HepG2 (cell line): Measurements from ENCODE around the gene PODN. TPM values are rescaled to one million over a fixed set of nuclear protein-coding genes. Genes with fewer than 3 reads are reported as not detected.

Source experiments
- DNMT1 ChIP-seq: sonication (generic); formaldehyde crosslinking; IDR thresholded peaks from 2 replicates; pipeline ENCODE4 v1.5.1; 2020; ENCODE audit warnings: mild to moderate bottlenecking, missing genetic modification reagents
- FOSL2 ChIP-seq: sonication (generic); formaldehyde crosslinking; IDR thresholded peaks from 2 replicates; pipeline ENCODE4 v1.4.0; 2020; ENCODE audit warnings: missing genetic modification reagents
- GTF3A ChIP-seq: sonication (generic); formaldehyde crosslinking; conservative IDR thresholded peaks from 2 replicates; pipeline ENCODE4 v1.4.0; 2020; ENCODE audit warnings: mild to moderate bottlenecking, missing genetic modification reagents
- KLF9 ChIP-seq: IDR thresholded peaks from 2 replicates; pipeline ENCODE4 v1.6.1; 2016; ENCODE audit warnings: low read depth
- MAFG ChIP-seq: sonication (generic); formaldehyde crosslinking; IDR thresholded peaks from 2 replicates; pipeline ENCODE4 v1.5.1; 2020; ENCODE audit warnings: mild to moderate bottlenecking, missing genetic modification reagents
- NFIB ChIP-seq: sonication (generic); formaldehyde crosslinking; IDR thresholded peaks from 2 replicates; pipeline ENCODE4 v1.9.0; 2021; ENCODE audit warnings: missing genetic modification reagents, mild to moderate bottlenecking, borderline replicate concordance
- NPAS2 ChIP-seq: sonication (generic); formaldehyde crosslinking; IDR thresholded peaks from 2 replicates; pipeline ENCODE4 v1.8.0; 2022; ENCODE audit warnings: mild to moderate bottlenecking, missing genetic modification reagents, borderline replicate concordance
- NR2F1 ChIP-seq, 2 experiments: fragments of 450-650 bp in 1 of 2; formaldehyde crosslinking in 1 of 2; IDR thresholded peaks; 2 replicates each; pipeline versions ENCODE4 v1.5.0 to v1.6.1; 2016 to 2020; ENCODE audit warnings: mild to moderate bottlenecking in 1 of 2, missing compliant biosample characterization in 1 of 2, missing genetic modification reagents in 1 of 2, moderate library complexity in 1 of 2
- NR2F6 ChIP-seq, 2 experiments: IDR thresholded peaks; 2 replicates each; pipeline ENCODE4 v1.6.1; 2016; ENCODE audit warnings: antibody characterized with exemption in 1 of 2, mild to moderate bottlenecking in 1 of 2
- PHF5A ChIP-seq: IDR thresholded peaks from one replicate; pipeline ENCODE4 v1.6.1; 2018; ENCODE audit warnings: low read depth, missing genetic modification reagents; ENCODE audit not compliant: unreplicated experiment
- PPARG ChIP-seq: conservative IDR thresholded peaks from 2 replicates; pipeline ENCODE4 v1.6.1; 2016; ENCODE audit warnings: missing biosample characterization, missing genetic modification reagents
- RBAK ChIP-seq: sonication (generic); formaldehyde crosslinking; IDR thresholded peaks from 2 replicates; pipeline ENCODE4 v1.5.1; 2020; ENCODE audit warnings: mild to moderate bottlenecking, missing genetic modification reagents
- ZNF292 ChIP-seq: sonication (generic); formaldehyde crosslinking; IDR thresholded peaks from 2 replicates; pipeline ENCODE4 v1.8.1; 2022; ENCODE audit warnings: mild to moderate bottlenecking, low read depth, missing genetic modification reagents, borderline replicate concordance
- ZNF549 ChIP-seq: sonication (generic); formaldehyde crosslinking; IDR thresholded peaks from 2 replicates; pipeline ENCODE4 v1.5.0; 2020; ENCODE audit warnings: missing genetic modification reagents
- ZNF557 ChIP-seq: sonication (generic); formaldehyde crosslinking; IDR thresholded peaks from 2 replicates; pipeline ENCODE4 v1.4.0; 2020; ENCODE audit warnings: missing genetic modification reagents
- ZNF564 ChIP-seq: sonication (generic); formaldehyde crosslinking; IDR thresholded peaks from 2 replicates; pipeline ENCODE4 v1.8.1; 2023; ENCODE audit warnings: mild to moderate bottlenecking, missing genetic modification reagents
- ZNF782 ChIP-seq: sonication (generic); formaldehyde crosslinking; IDR thresholded peaks from 2 replicates; pipeline ENCODE4 v1.4.0; 2020; ENCODE audit warnings: missing genetic modification reagents, mild to moderate bottlenecking, borderline replicate concordance
- ZSCAN30 ChIP-seq: sonication (generic); formaldehyde crosslinking; IDR thresholded peaks from 2 replicates; pipeline ENCODE4 v1.5.0; 2020; ENCODE audit warnings: mild to moderate bottlenecking, missing genetic modification reagents
- polyA plus RNA-seq, 8 experiments: library from polyadenylated mRNA; depleted of rRNA in 3 of 8; stranded (reverse) in 7 of 8; unstranded in 1 of 8; fragments of >200 nt; fragmentation: Illumina TruSeq in 4 of 8; extraction: Trizol in 4 of 8; gene quantifications; 2 replicates each; pipeline versions ENCODE4 v1.2.1 to v1.2.3, GENCODE V29; 2011 to 2016; ENCODE audit warnings: low read depth in 4 of 8, missing spikeins in 1 of 8, mixed read lengths in 1 of 8; ENCODE audit not compliant: insufficient read depth in 1 of 8
- total RNA-seq, 5 experiments: library from RNA; depleted of rRNA; stranded (reverse); fragments of >200 nt; fragmentation: Illumina TruSeq; extraction: Trizol; gene quantifications; 2 replicates each; pipeline ENCODE4 v1.2.3, GENCODE V29; 2016; ENCODE audit warnings: low read depth in 1 of 5
- TF ChIP-seq, protein P1 (sequence below): sonication (generic); formaldehyde crosslinking; IDR thresholded peaks from 2 replicates; pipeline ENCODE4 v1.5.1; 2020; ENCODE audit warnings: missing genetic modification reagents, mild to moderate bottlenecking, borderline replicate concordance
- TF ChIP-seq, protein P2 (sequence below): sonication (generic); formaldehyde crosslinking; IDR thresholded peaks from 2 replicates; pipeline ENCODE4 v1.4.0; 2020; ENCODE audit warnings: missing genetic modification reagents, borderline replicate concordance
- TF ChIP-seq, protein P3 (sequence below): sonication (generic); formaldehyde crosslinking; IDR thresholded peaks from 2 replicates; pipeline ENCODE4 v1.4.0; 2020; ENCODE audit warnings: missing genetic modification reagents
- TF ChIP-seq, protein P4 (sequence below): sonication (generic); formaldehyde crosslinking; IDR thresholded peaks from 2 replicates; pipeline ENCODE4 v1.4.0; 2020; ENCODE audit warnings: missing genetic modification reagents, low read depth, mild to moderate bottlenecking, borderline replicate concordance

Gene PODN
- total and polyA plus RNA-seq, 2 of the 13 experiments (the other 11 are each of a cell fraction or from before 2014, with no cell fraction given), result 0.13 TPM; not detected in 1

DNA sequence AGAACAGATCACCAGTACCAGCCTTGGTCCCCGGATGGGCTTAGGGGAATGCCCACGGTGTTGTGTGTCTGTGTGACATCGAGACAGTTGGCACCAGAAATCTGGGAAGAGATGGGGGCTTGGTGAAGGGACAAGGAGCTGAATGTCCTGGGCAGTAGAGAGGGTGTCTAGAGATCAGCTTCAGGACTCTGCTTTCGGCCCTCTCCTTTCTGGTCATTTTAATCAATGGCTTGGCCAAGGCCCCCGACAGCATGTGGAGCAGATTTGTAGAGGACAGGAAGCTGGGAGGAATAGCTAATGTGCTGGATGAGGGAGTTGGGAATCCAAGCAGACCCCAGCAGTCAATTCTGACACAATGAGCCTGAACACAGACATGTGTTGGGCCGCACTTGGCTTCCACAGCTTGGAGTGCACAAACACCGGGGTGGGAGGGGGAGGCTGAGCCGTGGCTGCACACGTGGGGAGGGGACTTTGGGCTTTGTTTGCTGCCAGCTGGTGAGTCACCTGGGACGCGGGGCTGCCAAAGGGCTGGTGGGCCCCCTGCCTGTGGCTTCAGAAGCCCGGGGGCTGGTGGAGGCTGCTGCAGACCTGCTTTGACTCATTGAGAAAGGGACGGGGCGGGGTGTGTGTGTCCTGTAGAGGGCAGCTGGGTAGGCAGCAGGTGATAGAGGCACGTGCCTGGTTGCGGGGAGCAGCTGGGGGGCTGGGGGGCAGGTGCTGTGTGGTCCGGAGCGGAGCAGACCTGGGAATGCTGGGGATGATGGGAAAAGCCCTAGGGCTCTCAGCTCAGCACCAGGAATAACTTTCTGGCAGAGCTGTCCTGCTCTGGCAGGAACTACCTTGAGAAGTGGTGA is 59.5 kb downstream of the PODN start (continued):
- TF ChIP-seq, protein P1, sequence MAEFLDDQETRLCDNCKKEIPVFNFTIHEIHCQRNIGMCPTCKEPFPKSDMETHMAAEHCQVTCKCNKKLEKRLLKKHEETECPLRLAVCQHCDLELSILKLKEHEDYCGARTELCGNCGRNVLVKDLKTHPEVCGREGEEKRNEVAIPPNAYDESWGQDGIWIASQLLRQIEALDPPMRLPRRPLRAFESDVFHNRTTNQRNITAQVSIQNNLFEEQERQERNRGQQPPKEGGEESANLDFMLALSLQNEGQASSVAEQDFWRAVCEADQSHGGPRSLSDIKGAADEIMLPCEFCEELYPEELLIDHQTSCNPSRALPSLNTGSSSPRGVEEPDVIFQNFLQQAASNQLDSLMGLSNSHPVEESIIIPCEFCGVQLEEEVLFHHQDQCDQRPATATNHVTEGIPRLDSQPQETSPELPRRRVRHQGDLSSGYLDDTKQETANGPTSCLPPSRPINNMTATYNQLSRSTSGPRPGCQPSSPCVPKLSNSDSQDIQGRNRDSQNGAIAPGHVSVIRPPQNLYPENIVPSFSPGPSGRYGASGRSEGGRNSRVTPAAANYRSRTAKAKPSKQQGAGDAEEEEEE (CRISPR knock-in tag), result no peak
- TF ChIP-seq PPARG (CRISPR knock-in tag) (peak; percentile 53), RBAK (CRISPR knock-in tag) (peak; percentile 67; the same call in 1 of the 2 replicates), NPAS2 (CRISPR knock-in tag) (peak; percentile 97), FOSL2 (CRISPR knock-in tag) (peak; percentile 99), KLF9 (no peak), ZNF557 (no peak), GTF3A (CRISPR knock-in tag) (0 out of 2 replicates have a peak, but pooled peaks have one; percentile 15), MAFG (CRISPR knock-in tag) (no peak), PHF5A (peak; percentile 71), ZNF782 (CRISPR knock-in tag) (no peak; the same call in 1 of the 2 replicates), DNMT1 (no peak), NR2F1 (CRISPR knock-in tag; IDR thresholded peaks at IDR 0.05) (no peak; a peak in 1 of 4 replicates), ZNF564 (peak; percentile 89; the same call in 1 of the 2 replicates), ZNF292 (peak; percentile 99), NR2F6 (IDR thresholded peaks at IDR 0.05) (peak; percentile 62), NR2F6 (CRISPR knock-in tag; IDR thresholded peaks at IDR 0.05) (peak; percentile 63), NFIB (no peak), ZSCAN30 (CRISPR knock-in tag) (no peak), ZNF549 (CRISPR knock-in tag) (peak; percentile 64; the same call in 1 of the 2 replicates)
- TF ChIP-seq, protein P2, sequence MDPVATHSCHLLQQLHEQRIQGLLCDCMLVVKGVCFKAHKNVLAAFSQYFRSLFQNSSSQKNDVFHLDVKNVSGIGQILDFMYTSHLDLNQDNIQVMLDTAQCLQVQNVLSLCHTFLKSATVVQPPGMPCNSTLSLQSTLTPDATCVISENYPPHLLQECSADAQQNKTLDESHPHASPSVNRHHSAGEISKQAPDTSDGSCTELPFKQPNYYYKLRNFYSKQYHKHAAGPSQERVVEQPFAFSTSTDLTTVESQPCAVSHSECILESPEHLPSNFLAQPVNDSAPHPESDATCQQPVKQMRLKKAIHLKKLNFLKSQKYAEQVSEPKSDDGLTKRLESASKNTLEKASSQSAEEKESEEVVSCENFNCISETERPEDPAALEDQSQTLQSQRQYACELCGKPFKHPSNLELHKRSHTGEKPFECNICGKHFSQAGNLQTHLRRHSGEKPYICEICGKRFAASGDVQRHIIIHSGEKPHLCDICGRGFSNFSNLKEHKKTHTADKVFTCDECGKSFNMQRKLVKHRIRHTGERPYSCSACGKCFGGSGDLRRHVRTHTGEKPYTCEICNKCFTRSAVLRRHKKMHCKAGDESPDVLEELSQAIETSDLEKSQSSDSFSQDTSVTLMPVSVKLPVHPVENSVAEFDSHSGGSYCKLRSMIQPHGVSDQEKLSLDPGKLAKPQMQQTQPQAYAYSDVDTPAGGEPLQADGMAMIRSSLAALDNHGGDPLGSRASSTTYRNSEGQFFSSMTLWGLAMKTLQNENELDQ (CRISPR knock-in tag), result no peak
- TF ChIP-seq, protein P3, sequence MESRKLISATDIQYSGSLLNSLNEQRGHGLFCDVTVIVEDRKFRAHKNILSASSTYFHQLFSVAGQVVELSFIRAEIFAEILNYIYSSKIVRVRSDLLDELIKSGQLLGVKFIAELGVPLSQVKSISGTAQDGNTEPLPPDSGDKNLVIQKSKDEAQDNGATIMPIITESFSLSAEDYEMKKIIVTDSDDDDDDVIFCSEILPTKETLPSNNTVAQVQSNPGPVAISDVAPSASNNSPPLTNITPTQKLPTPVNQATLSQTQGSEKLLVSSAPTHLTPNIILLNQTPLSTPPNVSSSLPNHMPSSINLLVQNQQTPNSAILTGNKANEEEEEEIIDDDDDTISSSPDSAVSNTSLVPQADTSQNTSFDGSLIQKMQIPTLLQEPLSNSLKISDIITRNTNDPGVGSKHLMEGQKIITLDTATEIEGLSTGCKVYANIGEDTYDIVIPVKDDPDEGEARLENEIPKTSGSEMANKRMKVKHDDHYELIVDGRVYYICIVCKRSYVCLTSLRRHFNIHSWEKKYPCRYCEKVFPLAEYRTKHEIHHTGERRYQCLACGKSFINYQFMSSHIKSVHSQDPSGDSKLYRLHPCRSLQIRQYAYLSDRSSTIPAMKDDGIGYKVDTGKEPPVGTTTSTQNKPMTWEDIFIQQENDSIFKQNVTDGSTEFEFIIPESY (CRISPR knock-in tag), result no peak
- TF ChIP-seq, protein P4, sequence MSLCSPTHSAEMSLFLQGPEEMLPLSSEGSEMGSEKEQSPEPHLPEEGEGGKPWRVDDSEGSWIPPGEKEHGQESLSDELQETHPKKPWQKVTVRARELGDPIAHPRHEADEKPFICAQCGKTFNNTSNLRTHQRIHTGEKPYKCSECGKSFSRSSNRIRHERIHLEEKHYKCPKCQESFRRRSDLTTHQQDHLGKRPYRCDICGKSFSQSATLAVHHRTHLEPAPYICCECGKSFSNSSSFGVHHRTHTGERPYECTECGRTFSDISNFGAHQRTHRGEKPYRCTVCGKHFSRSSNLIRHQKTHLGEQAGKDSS, result no peak; the same call in 1 of the 2 replicates
